GM18858 (cell line): ENCODE measurements around the gene PATJ.
"Not testable (repeated sequence)": the region's sequence is repeated elsewhere in the genome, so short reads cannot be mapped to it uniquely, and the experiment has no call there.

Experiments used
- ATAC-seq: cut with Tn5 transposase; IDR thresholded peaks from one replicate; pipeline ENCODE4 v1.9.1; 2021; ENCODE audit not compliant: unreplicated experiment

The PATJ gene

DNA sequence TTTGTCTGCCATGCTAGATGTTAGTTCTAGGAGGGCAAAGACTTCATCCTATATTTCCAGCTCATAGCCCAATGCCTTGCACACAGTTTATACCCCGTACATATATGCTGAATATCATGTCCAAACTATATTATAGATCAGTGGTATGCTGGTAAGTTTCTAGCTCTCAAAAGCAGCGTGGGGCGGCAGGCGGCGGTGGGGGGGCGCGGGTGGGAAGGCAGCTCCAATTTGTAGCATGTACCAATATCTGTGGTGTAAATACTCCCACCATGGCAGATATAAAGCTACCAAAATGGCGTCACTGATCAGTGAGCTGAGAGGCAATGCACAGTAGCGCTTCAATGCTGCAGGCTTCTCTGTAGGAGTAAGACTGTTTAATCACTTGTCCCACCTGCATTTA, 77.1 kb downstream of the PATJ start:
- no peak for ATAC-seq

DNA sequence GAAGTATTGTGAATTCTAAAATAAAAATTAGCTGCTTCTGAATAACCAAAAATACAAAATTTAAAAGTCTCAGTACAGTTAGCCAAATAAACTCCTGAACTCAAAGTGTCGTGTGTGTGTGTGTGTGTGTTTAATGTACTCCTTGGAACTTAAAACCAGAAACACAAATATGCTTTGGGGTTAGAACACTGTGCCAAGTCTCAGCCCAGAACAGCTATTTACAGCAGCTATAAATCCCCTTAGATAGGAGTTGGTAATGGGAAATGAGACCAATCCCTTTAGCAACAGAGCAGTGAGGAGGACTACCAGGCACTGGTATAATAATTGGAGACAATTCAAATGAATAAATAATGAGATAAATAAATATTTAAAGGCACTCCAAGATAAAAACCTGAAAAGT, 83.1 kb downstream of the PATJ start:
- ATAC-seq, result no peak

DNA sequence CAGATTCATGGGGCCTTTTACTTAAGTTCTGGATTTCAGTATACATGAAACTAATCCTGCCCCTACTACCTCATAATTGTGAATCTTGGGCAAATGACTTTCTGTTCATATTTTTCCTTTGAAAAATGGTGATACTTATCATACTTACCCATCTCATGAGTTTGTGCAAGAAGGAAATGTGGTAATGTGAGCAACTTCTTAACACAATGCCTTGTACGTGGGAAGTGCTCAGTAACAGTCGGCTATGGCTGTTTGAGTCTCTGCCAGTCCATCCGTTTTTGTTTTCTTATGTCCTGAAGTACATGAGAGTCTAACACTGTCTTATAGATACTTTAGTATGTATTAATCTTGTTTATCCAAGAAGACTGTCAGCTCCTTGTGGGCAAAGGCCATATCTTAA, 86.5 kb downstream of the PATJ start:
- ATAC-seq, result no peak

DNA sequence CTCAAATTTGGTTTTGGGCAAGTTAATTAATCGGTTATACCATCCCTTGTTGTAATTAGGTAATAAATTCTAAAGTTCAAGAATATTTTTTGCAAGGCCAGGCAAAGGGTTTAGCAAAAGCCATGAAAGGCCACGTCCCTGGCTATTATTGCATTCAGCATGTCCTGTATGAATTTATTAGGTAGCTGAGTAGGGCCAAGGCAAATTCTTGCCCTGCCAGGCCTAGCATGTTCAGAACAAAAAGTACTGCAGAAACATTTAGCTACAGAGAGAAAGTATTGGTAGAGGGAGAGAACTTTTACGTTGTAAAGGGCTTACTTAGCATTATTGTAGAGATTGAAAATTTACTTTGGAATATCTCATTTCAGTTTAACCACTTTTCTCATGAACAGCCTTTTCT, 94.4 kb downstream of the PATJ start:
- no peak for ATAC-seq

DNA sequence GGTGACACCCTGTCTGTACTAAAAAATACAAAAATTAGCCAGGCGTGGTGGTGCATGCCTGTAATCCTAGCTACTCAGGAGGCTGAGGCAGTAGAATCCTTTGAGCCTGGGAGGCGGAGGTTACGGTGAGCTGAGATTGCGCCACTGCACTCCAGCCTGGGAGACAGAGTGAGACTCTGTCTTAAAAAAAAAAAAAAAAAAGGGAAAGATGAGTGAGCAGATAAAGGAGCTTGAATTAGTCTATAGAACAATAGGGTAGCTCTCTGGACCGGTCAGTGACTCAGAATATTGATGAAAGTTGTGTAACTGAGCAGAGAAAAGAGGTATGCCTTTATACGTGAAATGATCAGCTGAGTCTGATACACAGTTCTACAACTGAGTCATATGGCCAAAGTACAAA, 95.3 kb downstream of the PATJ start:
- not testable (repeated sequence) for ATAC-seq

DNA sequence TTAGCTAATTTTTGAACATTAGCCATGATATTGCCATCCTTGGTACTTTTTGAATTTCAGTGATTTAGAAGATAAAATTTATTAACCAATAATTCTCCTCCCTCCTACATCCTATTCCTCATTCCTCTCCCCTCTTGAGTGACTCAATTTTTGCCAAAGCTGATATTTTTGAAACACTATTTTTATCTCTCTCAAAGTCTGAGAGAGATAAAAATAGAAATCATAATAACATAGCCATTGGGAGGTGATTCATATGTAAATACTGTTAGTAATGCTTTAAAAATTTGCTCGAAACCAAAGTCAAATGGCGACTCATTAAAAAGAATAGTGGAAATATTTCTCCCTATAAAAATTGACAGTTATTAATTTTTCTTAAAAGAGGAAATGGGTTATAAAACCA, 97.4 kb downstream of the PATJ start:
- ATAC-seq, result no peak

DNA sequence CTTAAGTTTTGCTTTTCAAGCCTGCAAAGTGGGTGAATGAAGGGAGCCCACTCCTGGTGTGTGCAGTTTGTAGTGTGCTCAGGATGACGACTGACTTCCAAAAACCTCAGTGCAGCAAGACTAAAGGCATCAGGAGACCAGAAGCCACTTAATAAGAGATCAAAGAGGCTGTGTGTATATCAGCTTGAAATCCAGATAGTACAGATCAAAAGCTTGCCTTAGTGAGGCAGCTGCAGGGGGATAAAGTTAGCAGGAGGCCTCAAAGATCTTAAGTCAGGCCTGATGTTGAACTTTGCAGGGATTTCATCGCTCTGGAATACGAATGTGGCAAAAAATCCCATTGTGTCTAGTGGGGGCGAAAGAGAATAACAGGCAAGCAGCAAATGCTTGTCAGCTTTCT, 99.8 kb downstream of the PATJ start:
- ATAC-seq, result no peak

DNA sequence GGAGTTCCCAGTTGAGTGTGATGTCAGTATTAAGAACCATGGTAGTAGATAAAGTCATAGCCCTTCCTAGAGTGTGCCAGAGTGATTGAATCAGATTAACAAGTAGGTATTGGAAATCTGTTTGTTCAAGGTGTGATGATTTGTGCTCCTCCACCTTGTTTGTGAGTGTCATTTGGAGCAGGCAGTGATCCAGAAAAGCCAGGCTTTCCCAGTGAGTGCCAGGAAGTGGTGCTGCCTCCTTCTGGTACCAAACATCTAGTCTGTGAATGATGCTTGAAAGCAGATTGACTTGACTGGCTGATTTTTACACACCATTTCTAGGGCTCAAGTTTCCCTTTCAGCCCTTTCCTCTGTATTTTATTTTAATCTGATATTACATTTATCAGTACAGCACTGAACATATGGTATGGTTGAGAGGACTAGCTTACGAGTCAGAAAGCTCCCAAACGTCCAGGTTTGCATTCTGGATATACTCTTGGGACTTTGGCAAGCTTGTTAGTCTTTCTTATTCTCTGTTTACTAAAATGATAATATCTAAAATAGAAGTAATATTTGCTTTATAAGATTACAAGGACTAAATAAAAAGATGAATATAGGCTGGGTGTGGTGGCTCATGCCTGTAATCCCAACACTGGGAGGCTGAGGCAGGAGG, 100.7 kb downstream of the PATJ start:
- ATAC-seq, result no peak

DNA sequence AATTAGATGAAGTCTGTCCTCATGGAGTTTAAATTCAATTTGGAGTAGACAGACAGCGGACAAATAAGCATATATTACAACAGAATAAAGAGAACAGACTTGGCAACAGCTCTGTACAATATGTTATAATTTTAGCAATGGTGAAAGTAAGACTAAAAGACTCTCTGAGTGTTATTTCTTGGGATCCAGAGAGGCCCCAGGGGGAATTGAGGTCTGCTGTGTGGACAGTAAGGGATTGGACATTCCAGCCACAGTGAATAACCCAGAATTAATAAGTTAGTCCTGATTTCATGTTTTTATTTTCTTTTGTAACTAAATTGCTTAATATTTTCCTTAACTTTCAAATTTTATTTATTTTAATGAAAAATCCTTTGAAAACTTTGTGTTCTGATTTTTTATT, 101.7 kb downstream of the PATJ start:
- ATAC-seq, result no peak

DNA sequence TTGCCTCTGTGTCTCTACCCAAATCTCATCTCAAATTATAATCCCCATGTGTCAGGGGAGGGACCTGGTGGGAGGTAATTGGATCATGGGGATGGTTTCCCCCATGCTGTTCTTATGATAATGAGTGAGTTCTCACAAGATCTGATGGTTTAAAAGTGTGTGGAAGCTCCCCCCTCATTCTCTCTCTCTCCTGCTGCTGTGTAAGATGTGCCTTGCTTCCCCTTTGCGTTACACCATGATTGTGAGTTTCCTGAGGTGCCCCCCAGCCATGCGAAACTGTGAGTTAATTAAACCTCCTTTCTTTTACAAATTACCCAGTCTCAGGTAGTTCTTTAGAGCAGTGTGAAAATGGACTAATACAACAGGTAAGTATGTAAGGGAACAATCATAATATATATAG, 102.4 kb downstream of the PATJ start:
- ATAC-seq, result not testable (repeated sequence)

DNA sequence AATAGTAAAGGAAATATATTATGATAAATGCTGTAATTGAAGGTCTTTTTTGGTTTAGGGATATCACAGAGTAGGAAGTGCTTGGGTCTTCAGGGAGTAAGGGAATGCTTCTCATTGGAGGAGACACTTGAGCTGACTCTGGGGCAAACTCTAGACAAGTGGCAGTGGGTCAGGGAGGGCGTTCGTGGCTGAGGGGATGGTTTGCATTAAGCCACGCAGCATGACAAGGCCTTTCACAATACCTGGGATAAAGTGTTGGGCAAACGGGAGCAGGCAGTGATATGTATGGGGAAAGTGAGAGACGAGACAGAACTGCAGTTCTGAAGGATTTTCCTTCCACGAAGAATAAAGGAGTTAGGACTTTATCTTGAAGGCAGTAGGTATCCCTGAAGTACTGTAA, 109.0 kb downstream of the PATJ start:
- no peak for ATAC-seq

DNA sequence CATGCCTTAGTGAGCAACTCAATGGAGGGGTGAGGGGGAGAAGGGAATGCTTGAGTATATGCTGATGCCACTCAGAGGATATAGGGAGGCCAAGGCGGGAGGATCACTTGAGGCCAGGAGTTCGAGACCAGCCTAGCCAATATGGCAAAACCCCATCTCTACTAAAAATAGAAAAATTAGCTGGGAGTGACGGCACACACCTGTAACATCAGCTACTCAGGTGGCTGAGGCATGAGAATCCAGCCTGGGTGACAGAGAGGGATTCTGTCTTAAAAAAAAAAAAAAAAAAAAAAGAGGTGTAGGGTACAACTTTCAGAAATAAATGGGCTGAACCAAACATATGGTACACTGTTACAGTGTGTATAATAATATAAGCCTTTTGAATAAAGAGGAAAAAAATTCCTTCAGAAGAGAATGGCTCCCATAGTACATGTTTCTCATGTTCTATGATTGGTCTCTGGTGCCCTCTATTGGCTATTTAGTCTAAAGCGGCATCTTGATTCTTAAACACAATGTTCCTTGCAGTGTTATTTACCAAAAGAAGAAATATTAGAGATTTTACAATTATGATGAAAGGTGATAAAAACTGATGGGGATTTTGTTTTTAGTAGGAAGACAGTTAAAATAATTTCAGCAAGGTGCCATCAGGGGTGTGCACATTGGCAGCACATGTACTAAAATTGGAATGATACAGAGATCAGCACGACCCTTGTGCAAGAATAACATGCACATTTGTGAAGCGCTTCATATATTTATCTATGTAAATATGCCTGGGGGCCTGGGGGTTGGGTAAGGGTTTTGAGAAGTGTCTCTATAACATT, 109.8 kb downstream of the PATJ start:
- ATAC-seq, result no peak

DNA sequence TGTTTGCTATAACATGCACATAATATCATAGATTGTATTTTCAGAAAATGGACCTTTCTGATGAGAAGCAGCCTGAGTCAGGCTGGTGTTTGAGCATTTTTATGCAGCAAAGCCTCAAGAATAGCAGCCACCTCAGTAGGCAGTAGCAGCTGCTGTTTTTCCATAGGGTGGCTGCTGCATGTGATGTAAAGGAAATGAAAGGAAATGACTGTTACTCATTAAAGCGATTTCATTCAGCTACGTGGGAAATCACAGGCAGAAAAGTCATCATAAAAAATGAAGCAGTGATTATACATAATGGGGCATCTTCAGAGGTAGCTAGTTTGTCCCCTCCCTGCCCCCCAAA, 110.4 kb downstream of the PATJ start:
- no peak for ATAC-seq

DNA sequence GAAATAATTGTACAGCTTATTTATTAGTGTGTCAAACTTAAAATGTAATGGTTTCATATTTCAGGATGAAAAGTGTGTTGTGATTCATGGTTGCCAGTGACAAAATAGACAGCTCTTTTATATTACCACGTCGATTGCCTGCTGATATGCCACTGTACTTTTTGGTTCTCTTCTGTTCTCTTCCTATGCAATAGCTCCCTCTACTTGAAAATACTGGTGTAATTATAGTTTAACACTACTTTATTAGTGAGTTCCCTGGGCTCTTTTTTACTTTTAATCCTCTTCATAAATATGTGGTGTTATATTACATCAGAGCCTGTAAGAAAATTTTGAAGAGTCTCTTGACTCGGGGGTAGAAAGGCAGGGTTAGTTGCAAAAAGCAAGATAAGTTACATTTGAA, 111.3 kb downstream of the PATJ start:
- ATAC-seq, result no peak

DNA sequence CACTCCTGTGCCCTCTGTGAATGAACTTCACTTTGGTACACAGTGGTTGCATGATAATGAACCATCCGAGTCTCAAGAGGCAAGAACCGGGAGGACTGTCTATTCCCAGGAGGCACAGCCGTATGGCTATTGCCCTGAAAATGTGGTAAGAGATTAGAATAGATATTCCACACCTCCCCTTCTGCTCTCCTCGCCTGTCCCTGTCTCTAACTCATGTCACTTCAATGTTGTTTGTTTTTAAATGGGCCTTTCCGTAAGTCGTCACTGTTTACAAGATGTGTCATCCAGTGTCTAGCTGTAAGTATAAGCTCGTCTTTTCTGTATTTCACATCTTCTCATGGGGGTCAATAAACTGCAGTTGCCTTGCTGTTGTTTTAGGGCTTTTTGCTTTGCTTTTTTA, 122.2 kb downstream of the PATJ start:
- ATAC-seq, result no peak

DNA sequence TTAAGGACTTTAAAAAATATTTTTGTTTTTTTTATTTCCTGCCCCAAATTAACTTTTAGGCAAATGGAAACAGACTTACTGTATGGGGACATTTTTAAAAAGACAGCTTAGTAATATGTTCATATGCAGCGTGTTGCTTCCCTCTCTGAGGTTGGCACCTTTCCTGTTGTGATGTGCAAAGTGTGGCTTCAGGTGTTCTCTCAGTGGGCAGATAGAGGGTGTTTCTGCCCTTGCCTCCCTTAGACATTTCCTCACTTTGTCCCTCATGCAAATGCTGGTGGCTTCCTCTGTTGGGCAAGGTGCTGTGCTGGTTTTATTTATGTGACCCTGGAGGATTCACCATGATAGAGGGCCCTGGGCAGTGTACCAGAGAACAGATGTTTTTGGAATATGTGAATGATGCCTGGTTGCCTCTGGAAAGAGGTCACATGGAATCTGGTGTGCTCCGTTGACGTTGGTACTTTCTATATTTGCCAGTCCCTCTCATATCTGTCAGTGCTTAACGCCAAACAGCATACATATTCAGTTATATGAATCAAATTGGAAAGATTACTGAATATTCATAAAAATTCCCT, 123.5 kb downstream of the PATJ start:
- ATAC-seq, result no peak

DNA sequence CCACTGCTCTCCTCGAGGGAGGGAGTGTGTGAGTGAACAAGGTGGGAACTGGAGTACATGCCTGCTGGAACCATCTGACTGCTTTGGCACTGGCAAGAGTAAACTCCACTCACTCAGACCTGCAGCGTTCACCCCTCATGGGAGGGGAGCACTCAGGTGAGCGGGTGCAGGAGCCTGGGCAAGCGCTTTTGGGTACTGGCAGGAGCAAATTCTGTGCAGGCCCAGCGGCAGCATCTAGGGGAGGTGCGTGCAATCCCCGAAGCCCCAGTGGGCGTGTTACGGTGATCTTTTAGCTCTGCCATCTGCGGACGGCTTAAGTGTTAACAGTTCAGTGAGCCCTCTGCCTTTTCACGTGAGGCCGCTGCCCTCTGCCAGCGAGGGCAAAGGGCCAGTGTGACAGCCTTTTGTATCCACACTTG, 127.4 kb downstream of the PATJ start:
- ATAC-seq, result no peak

DNA sequence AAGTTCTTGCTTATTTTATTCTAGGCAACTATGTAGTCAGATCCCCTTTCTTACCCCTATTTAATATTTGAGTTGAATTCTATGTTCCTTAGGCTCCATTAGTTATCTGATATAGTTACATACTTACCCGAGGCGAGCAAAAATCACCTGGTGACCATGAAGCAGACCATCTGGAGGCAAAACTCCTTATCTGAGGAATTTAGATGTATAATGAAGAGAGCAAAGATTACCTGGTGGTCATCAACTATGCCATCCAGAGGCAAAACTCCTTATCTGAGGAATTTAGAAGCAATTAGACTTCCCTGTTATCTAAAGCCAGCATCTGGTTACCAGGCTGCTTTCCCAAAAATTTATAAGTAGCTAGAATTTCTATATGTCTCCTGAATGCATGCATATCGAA, 129.9 kb downstream of the PATJ start:
- ATAC-seq, result no peak

DNA sequence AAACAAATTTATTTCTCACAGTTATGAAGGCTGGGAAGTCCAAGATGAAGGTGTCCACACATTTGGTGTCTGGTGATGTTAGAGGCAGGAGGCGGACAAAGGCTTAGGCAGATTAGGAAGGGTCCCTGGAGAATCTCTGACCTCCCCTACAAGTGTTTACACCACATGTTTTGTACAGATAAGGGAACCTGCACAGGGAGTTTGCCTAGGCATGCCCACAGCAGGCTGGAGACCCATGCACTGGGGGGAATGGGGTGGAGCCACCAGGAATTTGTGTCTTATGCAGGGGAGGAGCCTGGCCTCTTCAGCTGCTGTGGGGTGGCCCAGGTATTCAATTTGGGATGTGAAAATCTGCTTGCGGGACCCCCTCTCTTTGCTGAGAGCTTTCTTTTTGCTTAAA, 131.3 kb downstream of the PATJ start:
- no peak for ATAC-seq

DNA sequence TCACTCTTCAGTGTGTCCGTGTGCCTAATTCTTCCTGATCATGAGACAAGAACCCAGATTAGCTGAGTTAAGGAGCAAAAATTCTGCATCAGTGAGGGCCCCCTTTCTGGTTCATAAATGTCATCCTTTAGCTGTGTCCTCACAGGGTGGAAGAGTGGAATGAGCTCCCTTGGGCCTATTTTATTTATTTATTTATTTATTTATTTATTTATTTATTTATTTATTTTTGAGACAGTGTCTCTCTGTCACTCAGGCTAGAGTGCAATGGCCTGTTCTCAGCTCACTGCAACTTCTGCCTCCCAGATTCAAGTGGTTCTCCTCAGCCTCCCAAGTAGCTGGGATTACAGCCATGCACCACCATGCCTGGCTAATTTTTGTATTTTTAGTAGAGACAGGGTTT, 131.7 kb downstream of the PATJ start:
- ATAC-seq, result no peak

DNA sequence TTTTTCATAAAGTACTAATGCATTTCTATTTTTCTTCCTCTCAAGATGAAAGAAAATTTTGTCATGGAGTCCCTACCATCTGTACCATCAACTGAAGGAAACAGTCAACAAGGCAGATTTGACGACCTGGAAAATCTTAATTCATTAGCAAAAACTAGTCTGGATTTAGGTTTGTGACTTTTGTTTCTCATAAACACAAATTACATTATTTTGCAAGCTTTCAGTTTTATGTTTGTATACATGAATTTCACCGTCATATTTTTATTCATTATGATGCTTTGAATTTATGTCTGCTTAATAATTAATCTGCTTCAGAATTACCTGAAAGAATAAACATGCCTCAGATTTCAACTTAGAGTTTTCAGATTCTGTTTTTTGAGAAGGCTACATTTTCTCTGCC, 132.9 kb downstream of the PATJ start:
- no peak for ATAC-seq

DNA sequence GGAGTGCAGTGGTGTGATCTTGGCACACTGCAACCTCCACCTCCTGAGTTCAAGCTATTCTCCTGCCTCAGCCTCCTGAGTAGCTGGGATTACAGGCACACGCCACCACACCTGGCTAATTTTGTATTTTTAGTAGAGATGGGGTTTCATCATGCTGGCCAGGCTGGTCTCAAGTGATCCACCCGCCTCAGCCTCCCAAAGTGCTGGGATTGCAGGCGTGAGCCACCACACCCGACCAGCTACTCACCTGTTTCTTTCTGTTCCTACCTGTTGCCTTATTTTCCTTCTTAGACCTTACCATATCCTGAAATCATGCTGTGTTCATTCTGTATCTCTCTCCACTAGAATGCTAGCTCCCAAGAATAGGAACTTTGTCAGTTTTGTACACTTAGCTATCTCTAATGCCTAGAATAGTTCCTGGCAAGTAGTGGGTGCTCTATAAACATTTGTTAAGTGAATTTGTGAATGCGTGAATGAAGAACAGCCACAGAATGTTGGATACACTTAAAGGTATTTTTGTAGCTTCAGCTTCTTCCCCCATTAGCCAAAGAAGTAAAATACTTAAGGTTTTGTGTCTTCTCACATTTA, 137.7 kb downstream of the PATJ start:
- not testable (repeated sequence) for ATAC-seq
